HG02970 (cell line): ENCODE data around the gene GRIP1.

ENCODE experiments used
- ATAC-seq: cut with Tn5 transposase; IDR thresholded peaks from one replicate; pipeline ENCODE4 v1.9.1; 2021; ENCODE audit warnings: mild to moderate bottlenecking, moderate library complexity, moderate number of reproducible peaks; ENCODE audit not compliant: unreplicated experiment, low FRiP score

GRIP1 gene

DNA sequence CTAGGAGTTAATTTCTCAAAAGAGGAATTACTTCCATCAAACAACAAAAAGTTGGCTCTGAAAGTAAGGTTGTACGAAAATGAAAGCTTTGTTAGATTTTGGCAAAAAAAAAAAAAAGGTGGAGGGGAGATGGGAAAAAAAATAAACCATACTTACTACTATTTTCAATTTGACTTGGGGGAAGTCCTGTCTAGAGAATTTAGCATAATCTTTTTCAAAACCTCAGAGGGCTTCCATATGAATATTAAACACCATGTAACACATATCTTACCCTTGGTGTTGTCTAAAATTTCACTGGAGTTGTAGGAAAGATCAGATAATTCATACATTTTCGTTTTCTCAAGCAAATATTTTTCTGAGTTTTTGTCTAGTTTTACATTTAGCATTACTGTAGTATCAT lies 17.5 kb downstream of the GRIP1 start:
- no peak for ATAC-seq

DNA sequence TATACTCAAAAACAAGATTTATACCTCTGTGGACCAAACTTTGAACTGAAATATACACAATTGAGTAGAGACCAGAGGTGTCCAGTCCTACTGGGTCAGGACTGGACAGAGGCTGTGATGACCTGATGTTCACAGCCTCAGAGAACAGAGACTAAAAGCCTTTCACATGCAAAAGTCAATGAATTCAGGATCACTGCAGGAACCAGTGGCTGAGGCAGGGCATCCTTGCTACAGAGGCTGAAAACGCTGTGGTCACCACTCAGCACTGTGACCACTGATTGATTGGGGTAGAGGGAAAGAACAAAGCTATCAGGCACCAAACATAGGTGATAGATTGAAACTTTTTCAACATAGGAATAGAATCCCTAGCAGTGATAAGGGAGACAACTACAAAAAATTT lies 25.1 kb downstream of the GRIP1 start:
- no peak for ATAC-seq

DNA sequence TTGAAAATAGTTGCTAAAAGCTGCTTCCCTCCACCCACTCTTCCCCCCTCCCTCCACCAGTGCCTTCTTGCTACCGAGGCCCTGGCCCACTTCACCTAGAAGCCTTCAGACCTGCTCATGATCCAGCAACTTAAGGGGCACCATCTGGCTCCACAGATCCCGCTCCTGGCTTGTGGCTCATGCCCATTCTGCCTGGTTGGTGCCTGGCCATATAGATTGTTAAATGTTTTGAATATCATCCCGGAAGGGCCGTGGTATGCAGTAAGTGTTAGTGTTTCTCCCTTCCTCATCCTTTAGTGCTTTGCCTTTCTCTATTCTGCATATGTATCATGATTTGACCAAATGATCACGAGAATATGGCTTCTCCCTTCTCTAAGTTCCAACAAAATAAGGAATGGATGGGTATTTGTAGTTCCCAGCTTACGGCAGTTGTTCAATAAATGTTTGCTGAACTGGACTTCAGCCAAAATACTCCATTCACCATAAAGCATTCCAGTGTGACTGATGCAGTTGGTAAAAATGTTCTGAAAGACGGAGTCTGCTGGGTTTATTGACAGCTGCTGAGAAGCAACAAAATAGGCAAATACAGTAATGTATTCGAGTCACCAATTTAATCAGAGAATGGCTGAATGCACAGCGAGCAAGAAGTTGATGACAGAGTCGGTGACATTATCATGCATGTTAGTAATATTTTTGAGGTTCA lies 30.7 kb downstream of the GRIP1 start:
- no peak for ATAC-seq

DNA sequence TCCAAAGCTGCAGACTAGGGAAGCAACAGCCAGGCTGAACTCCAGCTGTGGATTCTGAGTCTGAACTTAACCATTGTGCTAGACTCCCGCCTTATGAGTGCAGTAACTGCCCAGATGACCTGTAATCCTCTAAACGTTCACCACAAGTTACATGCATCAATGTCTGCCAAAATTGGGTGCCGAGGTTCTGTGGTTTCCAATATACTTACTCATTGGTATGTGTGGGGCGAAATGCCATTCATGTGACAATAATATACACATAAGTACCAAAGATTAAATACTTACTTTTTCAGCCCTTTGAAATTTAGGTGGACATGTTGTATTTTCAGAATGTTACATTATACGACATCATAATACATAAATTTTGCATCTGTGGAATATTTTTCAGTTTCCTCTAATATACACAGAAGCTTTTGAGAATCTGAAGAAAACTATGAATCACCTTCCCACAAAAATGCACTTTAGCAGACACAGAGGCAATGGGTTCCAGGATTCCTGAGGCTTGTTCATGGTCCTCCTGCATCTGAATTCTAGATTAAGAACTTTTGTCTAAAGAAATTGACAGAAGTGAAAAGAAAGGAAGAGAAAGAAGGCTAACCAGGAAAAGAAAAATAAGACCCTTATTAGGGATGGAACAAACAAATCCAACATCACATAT lies 31.7 kb downstream of the GRIP1 start:
- ATAC-seq, result no peak

DNA sequence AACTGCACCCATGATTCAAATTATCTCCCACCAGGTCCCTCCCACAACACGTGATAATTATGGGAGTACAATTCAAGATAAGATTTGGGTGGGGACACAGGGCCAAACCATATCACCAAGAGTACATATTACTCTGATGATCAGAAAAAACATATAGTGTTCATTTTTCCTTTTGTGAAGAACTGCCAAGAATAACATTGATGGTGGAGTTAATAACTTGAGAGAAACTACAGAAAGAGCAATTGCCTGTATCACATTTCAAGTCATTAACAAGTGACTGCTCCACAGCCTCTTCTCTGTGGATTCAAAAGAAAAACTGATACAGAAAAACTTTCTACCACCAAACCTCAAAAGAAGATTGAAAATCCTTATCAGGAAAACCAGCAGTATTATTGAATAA lies 34.7 kb downstream of the GRIP1 start:
- no peak for ATAC-seq

DNA sequence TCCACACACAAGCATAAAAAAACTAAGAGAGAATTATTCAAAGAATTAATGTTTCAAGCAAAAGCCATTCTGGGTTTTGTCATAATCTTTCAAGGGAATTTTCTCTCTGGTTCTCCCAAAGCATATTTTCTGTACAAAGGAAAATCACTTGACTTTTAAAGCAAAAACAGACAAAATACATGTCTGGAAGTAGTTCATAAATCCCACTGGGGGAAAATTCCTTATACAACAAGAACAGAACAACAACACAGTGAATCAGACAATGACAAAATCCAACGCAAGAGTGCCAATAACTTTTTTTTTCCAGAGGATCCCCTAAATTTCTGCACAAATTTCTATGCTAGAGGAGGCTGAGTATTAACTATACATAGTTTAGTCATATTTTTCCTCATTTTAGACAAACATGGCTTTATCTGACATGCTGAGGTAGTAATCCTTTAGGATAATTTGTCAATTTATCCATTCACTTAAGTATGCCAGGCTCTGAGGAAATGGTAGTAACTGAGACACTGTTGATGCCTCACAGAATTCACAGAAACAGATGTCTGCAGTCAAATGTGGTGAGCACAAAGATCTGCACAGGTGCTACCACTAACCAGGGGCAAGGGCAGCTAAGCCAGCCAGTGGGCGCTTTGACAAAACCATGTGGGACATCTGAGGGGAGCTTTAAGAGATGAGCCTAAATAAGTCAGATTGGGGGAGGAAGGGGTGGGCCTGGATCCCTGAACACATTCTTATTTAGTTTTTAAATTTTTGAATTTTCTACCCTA lies 38.0 kb downstream of the GRIP1 start:
- ATAC-seq, result no peak

DNA sequence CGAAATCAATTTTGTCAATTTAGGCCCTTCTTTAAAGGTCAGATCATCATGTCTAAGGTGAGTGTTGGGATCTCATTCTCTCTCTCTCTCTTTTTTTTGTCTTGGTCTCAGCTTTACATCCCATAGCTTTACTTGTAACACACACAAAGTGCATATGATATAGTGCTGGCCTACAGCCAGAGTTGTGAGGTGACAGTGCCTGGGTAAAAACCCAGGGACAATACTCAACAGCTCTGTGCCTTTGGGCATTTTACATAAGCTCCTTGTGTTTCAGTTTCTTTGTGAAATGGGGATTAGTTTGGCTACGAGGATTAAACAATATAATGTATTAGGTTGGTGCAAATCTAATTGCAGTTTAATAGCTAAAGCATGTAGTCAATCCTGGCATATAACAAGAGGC lies 40.2 kb downstream of the GRIP1 start:
- ATAC-seq, result no peak

DNA sequence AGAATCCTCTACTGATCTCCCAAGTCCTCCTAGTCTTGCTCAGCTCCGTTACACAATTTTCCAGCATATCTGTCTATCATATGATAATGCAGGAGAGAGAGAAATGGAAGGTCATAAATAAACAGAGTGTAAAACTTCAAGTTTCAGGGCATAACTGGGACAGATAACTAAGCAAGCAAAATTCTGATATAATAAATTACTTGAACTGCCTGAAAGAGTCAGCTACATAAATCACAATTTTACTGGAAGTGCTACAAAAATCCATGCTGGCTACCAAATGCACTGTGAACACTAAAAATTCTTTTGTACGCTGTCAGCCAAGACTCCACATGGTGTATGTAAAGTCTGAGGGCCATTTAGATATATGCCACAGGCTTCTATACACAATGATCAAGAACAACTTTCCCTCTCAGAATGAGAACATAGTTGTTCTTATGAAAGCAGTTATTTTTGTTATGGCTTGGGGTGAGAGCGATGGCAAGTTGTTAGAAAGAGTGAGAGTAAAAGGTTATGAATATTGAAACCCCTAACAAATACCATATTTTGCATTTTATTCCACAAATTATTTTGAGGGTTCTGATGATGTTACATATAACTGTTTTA lies 41.1 kb downstream of the GRIP1 start:
- ATAC-seq, result no peak

DNA sequence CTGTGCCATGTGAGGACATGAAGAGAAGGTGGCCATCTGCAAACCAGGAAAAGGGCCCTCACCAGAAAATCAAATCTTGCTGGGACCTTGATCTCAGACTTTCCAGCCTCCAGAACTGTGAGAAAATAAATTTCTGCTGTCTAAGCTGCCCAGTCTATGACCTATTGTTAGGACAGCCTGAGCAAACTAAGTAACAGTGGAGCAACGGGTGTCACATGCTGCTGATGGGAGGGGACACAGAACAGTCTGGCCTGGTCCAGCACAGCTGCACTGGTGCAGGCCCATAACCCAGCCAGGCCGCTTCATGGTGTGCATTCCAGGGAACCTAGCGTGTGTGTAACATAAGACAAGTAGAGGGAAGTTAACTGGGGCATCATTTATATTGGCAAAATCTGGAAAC lies 42.1 kb downstream of the GRIP1 start:
- no peak for ATAC-seq

DNA sequence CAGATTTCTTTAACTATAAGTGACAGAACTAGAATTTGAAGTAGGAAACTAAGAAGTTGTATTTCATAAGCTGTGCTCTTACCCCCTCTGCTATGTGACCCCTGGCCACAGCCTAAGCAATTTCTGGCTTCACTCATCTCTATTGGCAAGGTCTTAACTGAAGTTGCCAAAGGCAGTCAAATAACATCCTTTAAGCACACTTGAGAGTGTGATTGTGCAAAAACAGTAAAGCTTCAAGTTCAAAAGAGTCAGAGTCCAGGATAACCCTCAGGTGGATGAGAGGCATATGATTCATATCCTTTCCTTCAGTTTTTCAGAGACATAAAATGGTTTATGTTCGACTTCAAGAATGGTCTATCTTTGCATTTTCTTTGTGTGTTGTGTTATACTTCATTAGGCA lies 45.2 kb downstream of the GRIP1 start:
- no peak for ATAC-seq

DNA sequence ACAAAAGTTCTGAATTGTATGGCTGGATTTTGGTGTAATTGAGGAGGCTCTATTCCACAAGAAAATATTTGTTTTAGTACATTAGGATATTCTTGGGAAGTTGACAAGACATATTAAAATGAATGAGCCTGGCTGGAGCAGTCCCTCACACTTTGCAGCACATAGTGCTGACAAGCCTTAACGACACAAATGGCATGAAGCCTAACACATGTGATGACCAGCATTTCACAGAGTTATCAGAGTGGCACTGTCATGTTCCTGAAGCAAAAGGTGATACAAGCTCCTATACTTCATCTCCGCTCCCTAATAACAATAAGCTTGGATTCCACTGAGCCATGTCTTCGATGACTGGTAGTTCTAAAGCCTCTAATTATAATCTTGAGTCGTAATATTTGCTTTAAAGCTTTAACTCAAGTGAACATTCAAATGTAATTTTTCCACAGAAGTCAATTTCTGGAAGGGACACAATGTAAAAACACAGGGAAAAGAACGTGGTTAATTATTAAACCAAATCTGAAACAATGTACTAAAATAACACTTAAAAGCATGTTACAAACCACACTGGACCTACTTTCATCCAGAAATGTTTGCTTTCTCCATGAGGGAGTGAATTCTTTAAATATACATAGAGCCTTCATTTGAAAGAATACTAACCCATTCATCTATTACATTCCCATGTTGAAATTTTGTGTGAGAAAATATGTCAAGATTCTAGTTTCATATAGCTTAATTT lies 49.6 kb downstream of the GRIP1 start:
- no peak for ATAC-seq

DNA sequence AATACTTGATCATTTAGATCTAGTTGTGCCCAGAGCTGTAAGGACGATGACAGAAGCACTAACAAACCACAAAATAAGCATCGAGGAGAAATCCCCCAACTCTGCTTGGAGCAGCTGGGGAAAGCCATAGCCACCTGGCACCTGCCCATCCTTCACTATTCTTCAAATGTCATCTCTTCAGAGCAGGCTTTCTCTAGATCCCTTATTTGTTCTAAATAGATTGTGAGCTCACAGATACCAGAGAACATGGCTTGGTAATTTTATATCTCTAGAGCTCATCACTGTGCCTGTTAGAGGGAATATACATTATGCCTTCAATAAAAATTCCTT lies 50.9 kb downstream of the GRIP1 start:
- no peak for ATAC-seq

DNA sequence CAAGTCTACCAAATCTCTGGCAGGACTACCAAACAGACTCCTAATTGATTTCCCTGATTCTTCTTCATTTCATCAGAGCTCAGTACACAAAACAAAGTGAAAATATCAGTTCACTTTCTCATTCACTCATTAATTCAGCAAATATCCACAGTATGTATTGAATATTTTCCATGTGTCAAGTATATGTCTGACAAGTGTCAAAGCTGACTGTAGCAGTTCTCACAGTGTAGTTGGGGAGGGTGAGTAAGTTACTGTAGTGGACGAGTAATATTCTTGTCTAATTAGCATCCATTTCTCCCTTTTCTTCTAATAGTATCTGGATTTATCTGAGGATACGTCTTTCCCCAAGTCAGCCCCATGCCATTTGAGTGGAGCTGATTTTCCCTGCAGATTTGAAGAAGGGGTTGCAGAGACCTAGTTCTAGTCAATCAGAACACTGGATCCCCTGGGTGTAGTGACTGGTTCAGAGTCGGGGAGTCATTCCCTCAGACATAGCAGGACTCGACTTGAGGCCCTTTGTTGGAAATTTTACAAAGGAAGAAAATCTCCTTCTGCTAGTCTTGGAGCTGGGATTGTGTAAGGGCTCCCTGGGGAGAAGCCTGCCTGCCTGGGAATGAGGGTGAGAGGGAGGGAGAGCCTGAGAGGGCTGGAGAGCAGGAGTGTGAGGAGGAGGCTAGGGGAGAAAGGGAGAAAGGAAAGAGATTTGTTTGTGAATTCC lies 51.4 kb downstream of the GRIP1 start:
- ATAC-seq, result no peak

DNA sequence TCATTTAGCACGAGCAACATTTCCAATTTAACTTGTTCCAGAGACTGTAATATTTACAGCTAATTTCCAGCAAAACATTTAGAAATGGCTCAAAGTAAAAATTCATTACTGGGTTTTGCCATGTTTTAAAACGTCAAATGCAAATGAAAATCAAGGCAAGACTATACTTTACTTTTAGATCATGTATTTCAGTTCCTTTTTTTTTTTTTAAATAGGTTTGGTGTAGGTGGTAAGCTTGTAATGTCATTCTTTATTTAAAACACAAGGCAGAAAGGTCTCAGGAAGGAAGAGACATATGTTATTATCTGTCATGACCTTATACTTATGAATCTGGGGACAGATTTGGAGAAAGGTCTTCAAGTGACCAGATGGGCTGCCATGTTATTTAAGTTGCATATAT lies 54.1 kb downstream of the GRIP1 start:
- no peak for ATAC-seq

DNA sequence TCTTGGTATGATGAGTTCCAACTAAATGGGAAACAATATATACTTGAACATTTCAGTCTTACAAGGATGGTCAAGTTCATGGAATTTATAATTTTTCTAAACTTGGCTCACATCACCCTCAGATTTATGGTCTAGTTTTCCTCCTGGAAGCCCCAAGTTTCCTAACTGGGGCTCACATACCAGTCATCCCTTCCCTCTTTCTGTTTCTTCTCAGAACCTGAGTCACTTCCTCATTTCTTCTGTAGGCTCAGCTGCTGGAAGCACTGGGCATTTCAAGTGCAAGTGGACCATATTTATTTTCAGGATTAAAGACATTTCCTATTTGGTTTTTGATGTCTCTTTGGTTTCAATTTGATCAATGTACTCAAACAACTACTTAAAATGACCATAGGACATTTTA lies 55.4 kb downstream of the GRIP1 start:
- ATAC-seq, result no peak

DNA sequence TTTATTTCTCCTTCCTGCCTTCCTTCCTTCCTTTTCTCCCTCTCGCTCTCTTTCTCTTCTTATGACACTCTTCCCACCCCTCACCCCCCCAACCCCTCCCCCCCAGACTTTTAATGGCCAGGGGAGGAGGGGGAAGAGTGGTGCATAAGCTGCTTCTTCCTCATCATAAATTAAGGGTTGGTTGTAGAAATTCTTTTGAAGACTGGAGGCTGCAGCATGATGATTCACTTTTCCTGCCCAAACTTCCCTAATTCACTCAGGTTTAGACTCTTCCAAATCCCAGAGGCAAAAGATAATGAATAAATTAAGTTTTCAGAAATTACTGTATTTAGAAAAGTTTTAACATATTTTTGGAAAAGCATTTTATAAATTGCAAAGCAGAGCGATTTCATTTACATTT lies 58.2 kb downstream of the GRIP1 start:
- no peak for ATAC-seq

DNA sequence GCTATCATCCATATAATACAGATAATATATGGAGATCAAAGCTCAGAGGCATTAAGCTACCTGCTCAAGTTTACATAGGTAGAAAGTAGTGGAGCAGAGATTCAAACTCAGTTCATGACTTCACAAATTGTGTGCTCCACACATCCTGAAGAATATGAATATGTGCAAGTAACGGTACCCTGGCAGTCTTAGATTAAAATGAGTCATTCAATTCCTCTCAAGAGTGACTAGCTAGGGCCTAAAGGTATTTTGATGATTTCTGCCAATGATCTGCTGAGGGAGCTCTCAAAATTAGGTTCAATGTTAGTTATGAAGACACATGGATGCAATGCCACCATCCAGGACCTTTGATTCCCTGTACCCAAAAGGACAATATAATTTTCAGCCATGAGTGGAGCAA lies 58.9 kb downstream of the GRIP1 start:
- ATAC-seq, result no peak

DNA sequence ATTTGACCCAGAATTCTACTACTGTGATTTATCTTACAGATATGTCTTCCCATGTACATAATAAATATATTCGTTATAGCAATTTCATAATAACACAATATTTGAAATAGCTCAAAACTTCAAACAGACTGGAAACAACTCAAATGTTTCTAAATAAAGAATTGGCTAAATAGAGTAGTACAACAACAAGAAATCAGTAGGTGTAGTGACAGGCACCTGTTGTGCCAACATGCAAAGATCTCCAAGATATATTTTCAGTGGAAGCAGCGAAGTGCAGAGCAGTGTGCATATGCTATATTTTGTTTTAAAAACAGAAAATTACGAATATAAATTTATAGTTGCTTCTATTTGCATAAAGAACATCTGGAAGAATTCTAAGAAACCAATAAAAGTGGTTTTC lies 60.9 kb downstream of the GRIP1 start:
- no peak for ATAC-seq

DNA sequence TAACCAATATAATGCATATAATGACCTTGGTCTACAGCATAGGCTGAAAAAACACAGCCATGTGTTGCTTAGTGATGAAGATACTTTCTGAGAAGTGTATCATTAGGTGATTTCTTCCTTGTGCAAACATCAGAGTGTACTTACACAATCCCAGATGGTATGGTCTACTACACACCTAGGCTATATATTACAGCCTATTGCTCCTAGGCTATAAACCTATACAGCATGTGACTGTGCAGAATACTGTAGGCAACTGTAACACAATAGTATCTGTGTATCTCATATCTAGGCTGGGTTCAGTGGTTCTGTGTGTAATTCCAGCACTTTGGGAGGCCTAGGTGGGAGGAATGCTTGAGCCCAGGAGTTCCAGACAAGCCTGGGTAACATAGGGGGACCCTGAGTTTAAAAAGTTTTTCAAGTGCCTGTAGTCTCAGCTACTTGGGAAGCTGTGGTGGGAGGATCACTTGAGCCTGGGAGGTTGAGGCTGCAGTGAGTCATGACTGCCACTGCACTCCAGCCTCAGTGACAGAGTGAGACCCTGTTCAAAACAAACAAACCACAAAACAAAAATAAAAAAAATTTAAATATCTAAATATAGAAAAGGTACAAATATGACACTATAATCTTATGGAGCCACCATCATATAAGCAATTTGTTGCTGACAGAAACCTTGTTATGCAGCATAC lies 66.6 kb downstream of the GRIP1 start:
- ATAC-seq, result no peak

DNA sequence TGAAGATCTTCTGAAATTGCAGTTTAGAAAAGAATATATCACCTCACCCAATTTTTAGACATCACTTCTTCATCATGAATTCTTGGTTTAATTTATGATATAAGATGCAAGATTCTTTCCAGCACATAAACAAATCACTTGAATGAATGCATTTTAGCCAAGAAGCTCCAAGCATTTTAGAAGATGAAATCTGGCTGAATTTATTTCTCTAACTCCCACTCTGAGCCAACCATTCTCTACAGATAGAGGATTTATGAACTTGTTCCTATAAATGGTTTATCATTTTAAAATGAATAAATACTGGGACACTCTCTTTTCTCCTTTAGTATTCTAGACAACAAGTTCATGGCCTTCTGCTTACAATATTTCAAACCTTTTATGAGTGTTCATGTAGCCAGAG lies 71.7 kb downstream of the GRIP1 start:
- ATAC-seq, result no peak
